GM12873 (cell line): ENCODE measurements around the gene ISG20.

Experiments
- TF ChIP-seq, protein P1 (sequence below): IDR thresholded peaks from 2 replicates; pipeline ENCODE4 v1.5.1; 2012; ENCODE audit warnings: low read depth, mild to moderate bottlenecking, moderate library complexity, low read length, control low read depth; ENCODE audit not compliant: insufficient read depth; ENCODE audit errors: missing control alignments

ISG20 gene

DNA sequence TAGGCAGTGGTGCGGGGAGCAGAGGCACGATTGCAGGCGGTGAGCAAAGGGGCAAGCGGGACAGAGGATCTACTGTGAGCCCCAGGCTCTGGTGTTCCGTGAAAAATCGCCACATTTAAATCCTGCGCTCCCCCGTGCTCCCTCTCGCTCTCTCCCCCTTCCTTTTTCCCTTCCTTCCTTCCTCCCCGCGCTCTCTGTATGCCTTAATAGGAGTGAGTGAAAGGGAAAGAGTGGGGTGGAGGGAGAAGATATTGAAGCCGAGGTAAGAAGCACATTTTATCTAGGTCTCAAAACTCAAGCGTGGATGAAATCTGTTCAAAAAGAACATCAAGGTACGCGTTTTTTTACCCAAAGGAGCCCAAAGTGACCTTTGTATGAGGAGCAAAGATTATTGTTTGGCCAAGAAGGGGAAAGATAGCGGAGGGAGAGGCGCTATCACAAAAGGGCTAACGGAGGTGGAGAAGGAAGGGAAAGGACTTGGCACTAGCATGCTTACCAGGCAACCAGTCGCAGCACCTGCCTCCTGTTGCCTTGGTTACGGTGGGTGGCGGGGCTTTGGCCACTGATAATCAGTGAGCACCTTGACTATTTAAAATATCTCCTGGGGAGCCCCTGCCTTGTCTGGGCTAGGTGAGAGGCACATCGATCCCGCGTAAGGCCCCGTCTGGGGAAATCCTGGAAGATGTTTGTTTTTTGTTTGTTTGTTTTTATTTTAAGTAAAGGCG, 32.6 kb upstream of the ISG20 start:
- TF ChIP-seq, protein P1, sequence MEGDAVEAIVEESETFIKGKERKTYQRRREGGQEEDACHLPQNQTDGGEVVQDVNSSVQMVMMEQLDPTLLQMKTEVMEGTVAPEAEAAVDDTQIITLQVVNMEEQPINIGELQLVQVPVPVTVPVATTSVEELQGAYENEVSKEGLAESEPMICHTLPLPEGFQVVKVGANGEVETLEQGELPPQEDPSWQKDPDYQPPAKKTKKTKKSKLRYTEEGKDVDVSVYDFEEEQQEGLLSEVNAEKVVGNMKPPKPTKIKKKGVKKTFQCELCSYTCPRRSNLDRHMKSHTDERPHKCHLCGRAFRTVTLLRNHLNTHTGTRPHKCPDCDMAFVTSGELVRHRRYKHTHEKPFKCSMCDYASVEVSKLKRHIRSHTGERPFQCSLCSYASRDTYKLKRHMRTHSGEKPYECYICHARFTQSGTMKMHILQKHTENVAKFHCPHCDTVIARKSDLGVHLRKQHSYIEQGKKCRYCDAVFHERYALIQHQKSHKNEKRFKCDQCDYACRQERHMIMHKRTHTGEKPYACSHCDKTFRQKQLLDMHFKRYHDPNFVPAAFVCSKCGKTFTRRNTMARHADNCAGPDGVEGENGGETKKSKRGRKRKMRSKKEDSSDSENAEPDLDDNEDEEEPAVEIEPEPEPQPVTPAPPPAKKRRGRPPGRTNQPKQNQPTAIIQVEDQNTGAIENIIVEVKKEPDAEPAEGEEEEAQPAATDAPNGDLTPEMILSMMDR: no peak

DNA sequence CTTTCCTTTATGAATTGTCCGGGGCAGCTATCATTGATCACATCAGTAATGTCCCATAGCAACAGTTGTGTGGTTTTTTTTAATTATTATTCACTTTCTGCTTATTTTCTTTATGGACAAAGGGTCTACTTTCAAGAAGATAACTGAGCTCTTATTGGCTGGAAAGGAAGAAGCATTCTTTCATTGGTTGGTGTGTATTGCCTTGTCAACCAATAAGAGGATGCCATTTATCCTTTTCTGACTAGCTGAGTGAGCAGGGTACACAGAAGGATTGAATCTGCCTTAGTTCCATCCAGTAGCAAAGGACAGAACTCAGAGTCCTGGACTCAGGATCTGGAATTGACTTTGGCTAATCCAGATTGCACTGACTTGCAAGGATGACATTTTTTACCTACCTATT, 30.9 kb upstream of the ISG20 start:
- TF ChIP-seq, protein P1: no peak

DNA sequence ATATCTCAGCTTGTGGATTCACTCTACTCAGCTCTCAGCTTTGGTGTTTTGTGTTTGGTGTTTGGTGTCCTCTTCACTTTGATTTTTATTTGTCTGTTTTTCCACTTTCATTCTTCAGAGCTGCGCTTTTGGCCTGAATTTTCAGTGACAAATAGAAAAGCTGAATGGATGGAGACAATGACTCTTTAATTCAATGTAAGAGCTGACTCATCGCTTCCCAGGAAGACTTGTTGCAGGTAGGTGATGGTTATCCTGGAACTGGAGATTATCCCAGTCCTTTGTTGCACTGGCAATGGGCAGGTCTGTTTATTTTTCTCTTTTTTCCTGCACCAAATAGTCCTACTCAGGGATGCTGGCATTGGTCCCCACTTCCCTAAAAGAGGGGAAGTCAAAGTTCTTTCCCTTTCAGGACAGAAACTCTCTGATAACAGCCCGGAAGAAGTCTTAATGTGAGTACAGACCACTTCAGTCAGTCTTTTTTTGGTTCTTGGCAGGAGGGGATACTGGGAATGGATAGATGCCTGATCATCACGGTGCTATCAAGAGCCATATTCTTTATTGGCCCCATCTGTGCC, 30.1 kb upstream of the ISG20 start:
- TF ChIP-seq, protein P1: no peak

DNA sequence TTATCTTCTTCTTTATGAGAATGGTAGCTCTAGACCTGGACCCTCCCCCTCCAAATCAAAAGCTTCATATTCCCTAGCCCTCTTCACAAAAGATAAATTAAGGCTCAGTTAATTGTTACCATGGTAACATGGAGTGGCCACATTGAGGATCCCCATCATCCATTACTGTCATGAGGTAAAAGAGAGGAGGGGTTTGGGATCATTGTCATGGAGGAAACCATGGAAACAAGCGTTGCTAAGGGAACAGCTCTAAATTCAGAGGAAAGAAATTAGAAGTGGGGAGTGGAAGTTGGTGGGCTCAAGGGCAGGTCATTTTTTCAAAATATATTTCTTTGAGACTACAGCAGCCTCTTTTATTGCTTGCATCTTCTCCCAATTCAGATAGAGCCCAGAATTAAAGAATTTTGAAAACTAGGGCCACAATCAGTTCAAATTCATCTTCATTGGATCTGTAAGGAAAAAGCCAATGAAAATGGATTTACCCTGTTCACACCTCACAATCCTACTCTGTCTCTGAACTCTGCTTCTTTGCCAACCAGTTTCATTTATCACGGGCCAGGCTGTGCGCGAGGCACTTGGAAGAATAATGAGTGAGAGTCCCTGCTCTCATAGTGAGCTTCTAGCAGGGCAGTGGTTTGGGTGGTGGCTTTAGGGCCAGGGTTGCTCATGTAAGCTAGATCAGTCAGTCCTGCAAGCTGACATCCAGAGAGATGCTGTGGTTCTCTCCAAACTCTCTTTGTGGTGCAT, 29.3 kb upstream of the ISG20 start:
- TF ChIP-seq, protein P1: no peak

DNA sequence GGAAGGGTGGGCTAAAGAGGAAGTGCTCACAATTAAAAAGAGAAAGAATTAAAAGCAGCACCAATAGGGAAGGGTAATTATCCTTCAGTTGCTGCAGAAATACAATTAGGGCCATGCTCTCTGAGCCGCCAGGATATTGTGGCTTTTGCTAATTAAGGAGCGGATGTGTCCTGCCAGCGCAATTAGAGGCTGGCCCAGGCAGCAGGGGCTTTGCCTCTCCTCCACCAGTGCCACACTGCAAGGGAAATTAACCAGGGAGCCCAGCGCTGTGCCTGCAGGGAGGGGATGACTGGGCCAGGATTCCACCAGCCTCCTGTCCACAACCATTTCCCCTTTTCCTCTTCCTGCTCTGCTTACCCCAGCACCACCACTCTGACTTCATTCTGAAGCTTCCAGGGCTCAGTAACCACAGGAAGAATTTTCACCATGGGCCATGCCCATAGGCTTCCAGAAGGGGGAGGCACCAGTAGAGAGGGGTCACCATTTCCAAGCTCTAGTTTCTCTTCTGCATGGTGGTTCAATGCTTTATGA, 28.1 kb upstream of the ISG20 start:
- TF ChIP-seq, protein P1: no peak

DNA sequence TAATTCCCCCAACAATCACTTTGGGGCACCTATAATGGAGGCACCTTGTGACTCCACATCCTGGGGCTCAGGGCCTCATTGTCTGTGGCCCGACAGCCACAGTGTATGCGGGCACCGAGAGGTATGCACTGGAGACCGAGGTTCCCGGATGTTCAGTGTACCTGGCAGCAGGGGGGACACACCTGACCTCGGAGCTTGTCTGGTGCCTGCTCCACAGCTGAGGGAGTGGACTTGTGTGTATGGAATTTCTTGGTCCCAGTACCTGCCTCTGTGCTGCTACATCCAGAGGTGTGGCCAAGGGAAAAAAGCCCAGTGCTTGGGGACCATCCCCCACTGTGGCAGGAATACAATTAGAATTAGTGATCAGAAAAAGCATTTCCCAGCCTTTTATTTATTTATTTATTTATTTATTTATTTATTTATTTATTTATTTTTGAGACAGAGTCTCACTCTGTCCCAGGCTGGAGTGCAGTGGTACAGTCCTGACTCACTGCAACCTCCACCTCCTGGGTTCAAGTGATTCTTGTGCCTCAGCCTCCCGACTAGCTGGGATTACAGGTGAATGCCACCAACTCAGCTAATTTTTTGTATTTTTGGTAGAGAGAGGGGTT, 26.5 kb upstream of the ISG20 start:
- TF ChIP-seq, protein P1: no peak
